Measurements from ENCODE around the gene HDAC4. TPM values are rescaled to one million over a fixed set of nuclear protein-coding genes. Genes with fewer than 3 reads are reported as not detected.
A peak's percentile ranks its signal among the peaks of the same experiment; 100 is the strongest.

Gene HDAC4
- total RNA-seq, 2 donors from 2014 or later = 8.1 to 20.1 TPM

- TF ChIP-seq, protein P1, sequence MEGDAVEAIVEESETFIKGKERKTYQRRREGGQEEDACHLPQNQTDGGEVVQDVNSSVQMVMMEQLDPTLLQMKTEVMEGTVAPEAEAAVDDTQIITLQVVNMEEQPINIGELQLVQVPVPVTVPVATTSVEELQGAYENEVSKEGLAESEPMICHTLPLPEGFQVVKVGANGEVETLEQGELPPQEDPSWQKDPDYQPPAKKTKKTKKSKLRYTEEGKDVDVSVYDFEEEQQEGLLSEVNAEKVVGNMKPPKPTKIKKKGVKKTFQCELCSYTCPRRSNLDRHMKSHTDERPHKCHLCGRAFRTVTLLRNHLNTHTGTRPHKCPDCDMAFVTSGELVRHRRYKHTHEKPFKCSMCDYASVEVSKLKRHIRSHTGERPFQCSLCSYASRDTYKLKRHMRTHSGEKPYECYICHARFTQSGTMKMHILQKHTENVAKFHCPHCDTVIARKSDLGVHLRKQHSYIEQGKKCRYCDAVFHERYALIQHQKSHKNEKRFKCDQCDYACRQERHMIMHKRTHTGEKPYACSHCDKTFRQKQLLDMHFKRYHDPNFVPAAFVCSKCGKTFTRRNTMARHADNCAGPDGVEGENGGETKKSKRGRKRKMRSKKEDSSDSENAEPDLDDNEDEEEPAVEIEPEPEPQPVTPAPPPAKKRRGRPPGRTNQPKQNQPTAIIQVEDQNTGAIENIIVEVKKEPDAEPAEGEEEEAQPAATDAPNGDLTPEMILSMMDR (IDR thresholded peaks at IDR 0.05) = no peak
- Histone ChIP-seq H3K36me3 (no peaks in the 10 kb centered on the region), H3K27me3 (no peaks in the 10 kb centered on the region), H3K9me3 (peaks cover 0 to 12% of the 10 kb centered on the region in 2 donors), H3K27ac (peak overlapping the region in 1 of 2 donors; percentile 17), H3K4me3 (peak overlapping the region in 1 of 2 donors; percentile 33), H3K4me1 (no peaks in the 10 kb centered on the region)
- no peak for DNase-seq (ENCODE audit: low spot score)
These were observed 397.1 kb downstream of the HDAC4 start for GRCh38 chr2:239003624-239004273.

DNA sequence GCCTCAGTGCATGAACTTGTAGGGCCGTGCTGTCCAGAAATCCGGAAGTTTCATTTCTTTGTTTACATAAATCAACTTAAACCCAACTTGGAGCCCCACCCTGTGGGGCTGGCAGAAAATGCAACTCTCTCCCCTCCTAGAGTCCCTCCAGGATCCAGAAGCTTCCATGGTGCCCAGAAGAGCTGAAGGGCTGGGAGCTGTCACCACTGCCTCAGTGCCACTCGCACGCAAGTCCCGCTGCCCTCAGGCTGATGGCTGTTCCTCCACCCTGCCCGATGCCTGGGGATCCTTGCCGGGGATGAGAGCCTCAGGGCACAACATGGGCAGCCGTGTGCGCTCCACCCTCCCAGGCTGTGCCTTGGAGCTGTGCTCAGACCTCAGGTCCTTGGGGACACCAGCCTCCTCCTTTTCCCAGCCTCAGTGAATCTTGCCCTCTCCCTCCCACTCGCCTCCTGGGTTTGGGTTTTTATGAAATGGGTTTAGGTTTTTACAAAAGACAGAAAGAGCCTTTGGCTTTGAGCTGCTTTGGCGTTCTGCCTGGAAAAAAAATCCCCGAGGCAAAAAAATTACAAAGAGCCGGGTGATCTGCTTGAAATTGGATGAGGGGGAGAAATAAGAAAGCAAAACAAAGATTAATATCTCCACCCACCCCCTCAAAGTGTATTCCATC is 397.7 kb downstream of the HDAC4 start:
- TF ChIP-seq, protein P1 (IDR thresholded peaks at IDR 0.05) = no peak
- DNase-seq (ENCODE audit: low spot score) = no peak
- no peaks in the 10 kb centered on the region for H3K36me3 ChIP-seq
- peak overlapping the region; percentile 17 to 35 for H3K27ac ChIP-seq
- peak overlapping the region; percentile 6 to 33 for H3K4me3 ChIP-seq
- no peaks in the 10 kb centered on the region for H3K4me1 ChIP-seq
- H3K9me3 ChIP-seq = peaks cover 0 to 12% of the 10 kb centered on the region in 2 donors
- no peaks in the 10 kb centered on the region for H3K27me3 ChIP-seq

DNA sequence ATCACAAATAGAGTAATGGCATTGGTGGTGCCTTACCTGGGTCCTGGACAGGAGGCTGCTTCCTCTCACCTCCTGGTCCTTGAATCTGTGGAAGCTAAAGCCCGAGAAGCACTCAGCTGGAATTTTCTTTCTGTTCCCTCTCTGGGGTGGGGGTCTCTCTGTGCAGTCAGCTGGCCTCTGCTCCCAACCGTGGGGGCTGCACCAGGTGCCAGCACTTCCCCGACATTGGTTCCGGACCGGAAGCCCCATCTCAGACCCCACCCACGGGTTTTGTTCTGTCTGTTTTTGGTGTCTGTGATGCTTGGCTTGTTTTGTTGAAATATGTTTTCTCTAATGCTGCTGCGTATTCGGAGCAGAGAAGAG is 398.2 kb downstream of the HDAC4 start:
- Histone ChIP-seq H3K4me3 (peak overlapping the region in 1 of 2 donors; percentile 33), H3K27ac (peak overlapping the region; percentile 17 to 35), H3K27me3 (no peaks in the 10 kb centered on the region), H3K36me3 (no peaks in the 10 kb centered on the region), H3K9me3 (peaks cover 0 to 12% of the 10 kb centered on the region in 2 donors), H3K4me1 (no peaks in the 10 kb centered on the region)
- no peak for DNase-seq (ENCODE audit: low spot score)
- TF ChIP-seq, protein P1 (IDR thresholded peaks at IDR 0.05) = no peak

- Histone ChIP-seq H3K9me3 (peaks cover 0 to 12% of the 10 kb centered on the region in 2 donors), H3K4me1 (no peaks in the 10 kb centered on the region), H3K36me3 (no peaks in the 10 kb centered on the region), H3K27me3 (no peaks in the 10 kb centered on the region), H3K27ac (no peak overlapping the region), H3K4me3 (no peak overlapping the region)
- DNase-seq (ENCODE audit: low spot score) = no peak
- TF ChIP-seq, protein P1 (IDR thresholded peaks at IDR 0.05) = no peak
These were observed 399.0 kb downstream of the HDAC4 start for GRCh38 chr2:239001794-239002193.

DNA sequence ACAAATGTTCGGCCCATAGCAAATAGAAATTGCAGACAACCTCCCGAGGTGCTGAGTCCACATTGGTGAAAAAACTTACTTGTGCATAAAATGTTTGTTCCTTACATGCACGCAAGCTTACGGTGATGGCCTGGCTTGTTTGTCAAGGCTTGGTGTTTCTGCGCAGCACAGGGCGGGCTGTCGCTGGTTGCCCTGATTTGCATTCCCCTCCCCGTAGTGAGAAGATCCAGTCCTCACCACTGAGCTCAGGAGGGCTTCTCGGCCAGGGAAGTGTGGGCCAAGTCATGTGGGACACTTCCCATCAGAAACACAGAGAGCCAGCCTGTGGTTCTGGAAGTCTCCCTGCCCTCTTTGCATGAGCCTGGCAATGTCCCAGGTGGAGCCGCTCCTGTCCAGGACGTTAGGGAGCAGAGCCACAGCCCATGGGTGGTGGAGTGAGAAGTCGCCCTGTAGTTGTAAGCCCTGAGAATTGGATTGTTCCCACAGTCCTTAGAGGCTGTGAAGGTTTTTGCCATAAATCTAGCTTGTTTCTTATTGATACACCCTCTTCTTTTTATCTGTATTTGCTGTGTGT is 400.2 kb downstream of the HDAC4 start:
- Histone ChIP-seq H3K4me1 (no peaks in the 10 kb centered on the region), H3K36me3 (no peaks in the 10 kb centered on the region), H3K27me3 (no peaks in the 10 kb centered on the region), H3K4me3 (no peak overlapping the region), H3K27ac (no peak overlapping the region), H3K9me3 (peaks cover 0 to 17% of the 10 kb centered on the region in 2 donors)
- DNase-seq (ENCODE audit: low spot score) = peak; percentile 52
- TF ChIP-seq, protein P1 (IDR thresholded peaks at IDR 0.05) = no peak

Data from right atrium auricular region (tissue), 2 donors.